Neural progenitor cell (in vitro differentiated cells): Measurements from ENCODE around the gene WDR77. TPM values are rescaled to one million over a fixed set of nuclear protein-coding genes. Genes with fewer than 3 reads are reported as not detected.

Source experiments
- DNase-seq: peaks from one replicate; pipeline ENCODE4 v3.0.0-alpha.2; 2016; ENCODE audit warnings: low spot score
- H2AFZ ChIP-seq: fragments of 200-600 bp; sonication (generic); replicated peaks from 2 replicates; pipeline ENCODE4 v1.6.1; 2016; ENCODE audit warnings: antibody characterized with exemption
- H3F3A ChIP-seq: fragments of 200-600 bp; sonication (generic); 2 replicates; pipeline ENCODE4 v1.6.1; 2016; ENCODE audit warnings: antibody characterized with exemption, low read depth
- H3K27ac ChIP-seq: fragments of 200-600 bp; sonication (generic); 2 replicates; pipeline ENCODE4 v1.5.1; 2016; ENCODE audit warnings: mild to moderate bottlenecking
- H3K27me3 ChIP-seq: fragments of 200-600 bp; sonication (generic); 2 replicates; pipeline ENCODE4 v1.6.1; 2016; ENCODE audit warnings: mild to moderate bottlenecking, moderate library complexity
- H3K36me3 ChIP-seq: fragments of 200-600 bp; sonication (generic); 2 replicates; pipeline ENCODE4 v1.5.1; 2016
- H3K4me1 ChIP-seq: fragments of 200-600 bp; sonication (generic); 2 replicates; pipeline ENCODE4 v1.6.1; 2016; ENCODE audit warnings: mixed run types
- H3K4me2 ChIP-seq: fragments of 200-600 bp; sonication (generic); 2 replicates; pipeline ENCODE4 v1.6.1; 2016
- H3K4me3 ChIP-seq: fragments of 200-600 bp; sonication (generic); 2 replicates; pipeline ENCODE4 v1.5.1; 2016
- H3K79me2 ChIP-seq: fragments of 200-600 bp; sonication (generic); 2 replicates; pipeline ENCODE4 v1.6.1; 2016; ENCODE audit warnings: low read depth
- H3K9ac ChIP-seq: fragments of 200-600 bp; sonication (generic); 2 replicates; pipeline ENCODE4 v1.6.1; 2016
- H3K9me3 ChIP-seq: fragments of 200-600 bp; sonication (generic); 2 replicates; pipeline ENCODE4 v1.5.1; 2016; ENCODE audit warnings: low read depth
- H4K20me1 ChIP-seq: fragments of 200-600 bp; sonication (generic); 2 replicates; pipeline ENCODE4 v1.6.1; 2016; ENCODE audit warnings: low read depth
- H3K27ac Mint-ChIP-seq: 3 replicates; pipeline ENCODE4 v1.8.0; 2021; ENCODE audit warnings: mixed read lengths
- H3K27me3 Mint-ChIP-seq: 2 replicates; pipeline ENCODE4 v1.8.0; 2022; ENCODE audit warnings: low read depth, mild to moderate bottlenecking, inconsistent platforms, moderate library complexity, mixed read lengths; ENCODE audit not compliant: insufficient read depth
- H3K36me3 Mint-ChIP-seq: 3 replicates; pipeline ENCODE4 v1.8.0; 2021; ENCODE audit warnings: mixed read lengths
- H3K4me1 Mint-ChIP-seq: 3 replicates; pipeline ENCODE4 v1.8.0; 2021; ENCODE audit warnings: mixed read lengths
- H3K4me3 Mint-ChIP-seq: 3 replicates; pipeline ENCODE4 v1.8.0; 2021; ENCODE audit warnings: mild to moderate bottlenecking, moderate library complexity, mixed read lengths
- H3K9me3 Mint-ChIP-seq: 3 replicates; pipeline ENCODE4 v1.8.0; 2020; ENCODE audit warnings: mixed read lengths
- CTCF ChIP-seq: fragments of 200-600 bp; sonication (generic); IDR thresholded peaks from 2 replicates; pipeline ENCODE4 v1.5.1; 2017; ENCODE audit warnings: antibody characterized with exemption, mild to moderate bottlenecking
- EZH2 ChIP-seq: fragments of 200-600 bp; sonication (generic); IDR thresholded peaks from 2 replicates; pipeline ENCODE4 v1.6.1; 2017; ENCODE audit warnings: antibody characterized with exemption, mild to moderate bottlenecking, moderate library complexity
- EZH2phosphoT487 ChIP-seq: fragments of 200-600 bp; sonication (generic); IDR thresholded peaks from 2 replicates; pipeline ENCODE4 v1.6.1; 2017; ENCODE audit warnings: antibody characterized with exemption
- total RNA-seq: library from RNA; depleted of rRNA; stranded (reverse); fragments of >200 nt; gene quantifications from 2 replicates; pipeline ENCODE4 v1.2.3, GENCODE V29; 2015; ENCODE audit warnings: low replicate concordance

WDR77 gene
- total RNA-seq, 1 donor from 2014 or later: 73.3 TPM

- no peak for TF ChIP-seq EZH2phosphoT487
- TF ChIP-seq CTCF: no peak
- TF ChIP-seq EZH2: no peak
- H3K9ac ChIP-seq: no peak overlapping the region
- H3K36me3 ChIP-seq: no peaks in the 10 kb centered on the region
- H3K27me3 ChIP-seq: no peaks in the 10 kb centered on the region
- no peaks in the 10 kb centered on the region for H3K79me2 ChIP-seq
- no peak for DNase-seq
- Mint-ChIP-seq H3K27ac (no peak overlapping the region), H3K4me1 (no peaks in the 10 kb centered on the region), H3K4me3 (no peak overlapping the region), H3K27me3 (no peaks in the 10 kb centered on the region), H3K9me3 (no peaks in the 10 kb centered on the region), H3K36me3 (peaks cover 4% of the 10 kb centered on the region)
- H3K27ac ChIP-seq: no peak overlapping the region
- H4K20me1 ChIP-seq: no peaks in the 10 kb centered on the region
- H3K9me3 ChIP-seq: no peaks in the 10 kb centered on the region
- H3K4me3 ChIP-seq: no peak overlapping the region
- no peak overlapping the region for H3K4me2 ChIP-seq
- no peak overlapping the region for H2AFZ ChIP-seq
- no peaks in the 10 kb centered on the region for H3K4me1 ChIP-seq
- H3F3A ChIP-seq: no peaks in the 10 kb centered on the region
Measured at GRCh38 chr1:111415461-111415860, 33.6 kb downstream of the WDR77 start.

- TF ChIP-seq CTCF (no peak), EZH2phosphoT487 (no peak), EZH2 (no peak)
- no peak for DNase-seq
- Histone ChIP-seq H3K36me3 (no peaks in the 10 kb centered on the region), H3K79me2 (no peaks in the 10 kb centered on the region), H3K9me3 (no peaks in the 10 kb centered on the region), H3K9ac (no peak overlapping the region), H3K27me3 (no peaks in the 10 kb centered on the region), H3K4me3 (no peak overlapping the region), H4K20me1 (no peaks in the 10 kb centered on the region), H3K4me2 (no peak overlapping the region), H3F3A (no peaks in the 10 kb centered on the region), H3K27ac (no peak overlapping the region), H2AFZ (no peak overlapping the region), H3K4me1 (no peaks in the 10 kb centered on the region)
- no peaks in the 10 kb centered on the region for H3K27me3 Mint-ChIP-seq
- no peaks in the 10 kb centered on the region for H3K4me1 Mint-ChIP-seq
- no peaks in the 10 kb centered on the region for H3K9me3 Mint-ChIP-seq
- H3K27ac Mint-ChIP-seq: no peak overlapping the region
- H3K36me3 Mint-ChIP-seq: peaks cover 4% of the 10 kb centered on the region
- H3K4me3 Mint-ChIP-seq: no peak overlapping the region
Measured at GRCh38 chr1:111414756-111415155, 34.3 kb downstream of the WDR77 start.

GRCh38 chr1:111412839-111413238 is 36.2 kb downstream of the WDR77 start:
- H3K4me3 Mint-ChIP-seq: no peak overlapping the region
- no peaks in the 10 kb centered on the region for H3K79me2 ChIP-seq
- no peaks in the 10 kb centered on the region for H3K27me3 ChIP-seq
- H3K27ac ChIP-seq: no peak overlapping the region
- H3K4me2 ChIP-seq: no peak overlapping the region
- H3K27me3 Mint-ChIP-seq: no peaks in the 10 kb centered on the region
- no peak for TF ChIP-seq EZH2
- TF ChIP-seq CTCF: no peak
- no peak for TF ChIP-seq EZH2phosphoT487
- H4K20me1 ChIP-seq: no peaks in the 10 kb centered on the region
- no peaks in the 10 kb centered on the region for H3F3A ChIP-seq
- peaks cover 2% of the 10 kb centered on the region for H3K36me3 Mint-ChIP-seq
- no peak overlapping the region for H3K27ac Mint-ChIP-seq
- no peak for DNase-seq
- no peak overlapping the region for H3K4me3 ChIP-seq
- H3K36me3 ChIP-seq: no peaks in the 10 kb centered on the region
- H3K4me1 Mint-ChIP-seq: no peaks in the 10 kb centered on the region
- H3K9me3 Mint-ChIP-seq: no peaks in the 10 kb centered on the region
- no peak overlapping the region for H2AFZ ChIP-seq
- H3K4me1 ChIP-seq: no peaks in the 10 kb centered on the region
- no peaks in the 10 kb centered on the region for H3K9me3 ChIP-seq
- no peak overlapping the region for H3K9ac ChIP-seq

- Mint-ChIP-seq H3K4me1 (no peaks in the 10 kb centered on the region), H3K27me3 (peaks cover 2% of the 10 kb centered on the region), H3K4me3 (no peak overlapping the region), H3K27ac (no peak overlapping the region), H3K36me3 (no peaks in the 10 kb centered on the region), H3K9me3 (no peaks in the 10 kb centered on the region)
- H3K4me3 ChIP-seq: no peak overlapping the region
- no peaks in the 10 kb centered on the region for H3F3A ChIP-seq
- H3K36me3 ChIP-seq: no peaks in the 10 kb centered on the region
- no peaks in the 10 kb centered on the region for H3K9me3 ChIP-seq
- H3K27me3 ChIP-seq: no peaks in the 10 kb centered on the region
- H3K27ac ChIP-seq: no peak overlapping the region
- no peak overlapping the region for H2AFZ ChIP-seq
- TF ChIP-seq CTCF (no peak), EZH2phosphoT487 (no peak), EZH2 (no peak)
- H3K4me1 ChIP-seq: peaks cover 4% of the 10 kb centered on the region
- no peak overlapping the region for H3K4me2 ChIP-seq
- no peaks in the 10 kb centered on the region for H3K79me2 ChIP-seq
- no peak for DNase-seq
- H3K9ac ChIP-seq: no peak overlapping the region
- no peaks in the 10 kb centered on the region for H4K20me1 ChIP-seq
Measured at GRCh38 chr1:111407301-111407700, 41.8 kb downstream of the WDR77 start.
